SK-N-SH (cell line): ENCODE results near the gene EIF6. TPM values are rescaled to one million over a fixed set of nuclear protein-coding genes. Genes with fewer than 3 reads are reported as not detected.

Experiments
- CTCF ChIA-PET: fragments of 300-600, 350-600 bp; formaldehyde crosslinking; extraction: SDS; loops from one replicate; lab custom pipeline; 2021; lab: Yijun Ruan, JAX
- POLR2A ChIA-PET: fragments of 350-600 bp; sonication (Branson Sonifier 250); formaldehyde crosslinking; extraction: SDS; loops from one replicate; lab custom pipeline; 2020; ENCODE audit warnings: antibody characterized with exemption, inconsistent platforms; lab: Yijun Ruan, JAX
- DNase-seq: peaks from one replicate; pipeline ENCODE4 v3.0.0; 2012
- H2AFZ ChIP-seq: fragments of 200-600 bp; sonication (generic); 2 replicates; pipeline ENCODE4 v1.8.1; 2016; ENCODE audit warnings: antibody characterized with exemption, mild to moderate bottlenecking, low read depth
- H3F3A ChIP-seq: fragments of 200-600 bp; sonication (generic); replicated peaks from 2 replicates; pipeline ENCODE3; 2016; ENCODE audit warnings: antibody characterized with exemption, mild to moderate bottlenecking; ENCODE audit not compliant: insufficient read depth
- H3K27ac ChIP-seq, 2 experiments: fragments of 200-500 bp in 1 of 2; fragments of 200-600 bp in 1 of 2; sonication (Bioruptor generic) in 1 of 2; sonication (generic), shearing (Covaris generic) in 1 of 2; 2 replicates each; pipeline versions ENCODE4 v1.5.1 to v1.6.1; 2014 to 2016; ENCODE audit warnings: low read depth in 2 of 2, inconsistent platforms in 1 of 2, low read length in 1 of 2, mild to moderate bottlenecking in 1 of 2, mixed read lengths in 1 of 2
- H3K27me3 ChIP-seq: fragments of 200-600 bp; sonication (generic), shearing (Covaris generic); 2 replicates; pipeline ENCODE4 v1.6.1; 2016; ENCODE audit warnings: mixed run types; ENCODE audit not compliant: insufficient read depth
- H3K36me3 ChIP-seq, 2 experiments: fragments of 200-500 bp in 1 of 2; fragments of 200-600 bp in 1 of 2; sonication (Bioruptor generic) in 1 of 2; sonication (generic) in 1 of 2; replicated peaks in 1 of 2; 2 replicates each; pipeline versions ENCODE3 to v1.5.1; 2014 to 2016; ENCODE audit warnings: low read length in 1 of 2, mild to moderate bottlenecking in 1 of 2; ENCODE audit not compliant: insufficient read depth in 2 of 2, control insufficient read depth in 1 of 2
- H3K4me1 ChIP-seq, 2 experiments: fragments of 200-500 bp in 1 of 2; fragments of 200-600 bp in 1 of 2; sonication (Bioruptor generic) in 1 of 2; sonication (generic), shearing (Covaris generic) in 1 of 2; 2 replicates each; pipeline versions ENCODE4 v1.5.1 to v1.6.1; 2014 to 2016; ENCODE audit warnings: low read depth in 1 of 2, low read length in 1 of 2, mixed run types in 1 of 2; ENCODE audit not compliant: insufficient read depth in 2 of 2, control insufficient read depth in 1 of 2
- H3K4me2 ChIP-seq: fragments of 200-600 bp; sonication (generic), shearing (Covaris generic); 2 replicates; pipeline ENCODE4 v1.6.1; 2017; ENCODE audit warnings: mixed run types
- H3K4me3 ChIP-seq, 2 experiments: fragments of 200-500 bp in 1 of 2; fragments of 200-600 bp in 1 of 2; sonication (Bioruptor generic) in 1 of 2; sonication (generic), shearing (Covaris generic) in 1 of 2; 2 replicates each; pipeline versions ENCODE4 v1.5.1 to v1.8.1; 2014 to 2016; ENCODE audit warnings: low read depth in 2 of 2, inconsistent platforms in 1 of 2, low read length in 1 of 2, mild to moderate bottlenecking in 1 of 2, mixed read lengths in 1 of 2, moderate library complexity in 1 of 2
- H3K79me2 ChIP-seq: fragments of 200-600 bp; sonication (generic); 2 replicates; pipeline ENCODE4 v1.8.1; 2017; ENCODE audit warnings: mild to moderate bottlenecking; ENCODE audit not compliant: insufficient read depth
- H3K9ac ChIP-seq: fragments of 200-600 bp; sonication (generic); 2 replicates; pipeline ENCODE4 v1.6.1; 2017; ENCODE audit warnings: mixed run types
- H3K9me2 ChIP-seq: fragments of 200-600 bp; sonication (generic); 2 replicates; pipeline ENCODE4 v1.6.1; 2017; ENCODE audit warnings: mixed run types
- H3K9me3 ChIP-seq: fragments of 200-600 bp; sonication (generic); 2 replicates; pipeline ENCODE4 v1.6.1; 2017; ENCODE audit warnings: mixed run types, mild to moderate bottlenecking, moderate library complexity
- H4K20me1 ChIP-seq: fragments of 200-600 bp; sonication (generic); 2 replicates; pipeline ENCODE4 v1.6.1; 2017; ENCODE audit warnings: mild to moderate bottlenecking, mixed run types; ENCODE audit not compliant: insufficient read depth
- CTCF ChIP-seq: fragments of 200-600 bp; sonication (generic); IDR thresholded peaks from 2 replicates; pipeline ENCODE4 v1.6.1; 2017; ENCODE audit warnings: antibody characterized with exemption, mild to moderate bottlenecking, moderate library complexity
- EZH2phosphoT487 ChIP-seq: fragments of 200-600 bp; sonication (generic); IDR thresholded peaks from 2 replicates; pipeline ENCODE4 v1.6.1; 2017; ENCODE audit warnings: low read depth, mixed run types, mild to moderate bottlenecking, antibody characterized with exemption, moderate library complexity, borderline replicate concordance
- FOXM1 ChIP-seq: IDR thresholded peaks from 2 replicates; pipeline ENCODE4 v1.4.0; 2012; ENCODE audit warnings: low read depth, mild to moderate bottlenecking
- GATA2 ChIP-seq: sonication (generic); formaldehyde crosslinking; IDR thresholded peaks from 2 replicates; pipeline ENCODE4 v1.5.0; 2020; ENCODE audit warnings: mild to moderate bottlenecking, missing genetic modification reagents
- IRF3 ChIP-seq: fragments of 150-350 bp; IDR thresholded peaks from 2 replicates; pipeline ENCODE4 v1.6.1; 2016; ENCODE audit warnings: mild to moderate bottlenecking, low read depth, low read length
- MXI1 ChIP-seq: IDR thresholded peaks from 2 replicates; pipeline ENCODE4 v1.6.1; 2012; ENCODE audit warnings: mild to moderate bottlenecking, low read depth, low read length, improper control_type of control experiment
- PBX3 ChIP-seq: IDR thresholded peaks from 2 replicates; pipeline ENCODE4; 2012
- RFX5 ChIP-seq: IDR thresholded peaks from 2 replicates; pipeline ENCODE4 v1.6.1; 2012; ENCODE audit warnings: mild to moderate bottlenecking, improper control_type of control experiment, low read length
- TAF1 ChIP-seq: IDR thresholded peaks from 2 replicates; pipeline ENCODE4 v1.6.1; 2012; ENCODE audit warnings: low read depth, mild to moderate bottlenecking, low read length, moderate library complexity, borderline replicate concordance
- USF1 ChIP-seq: IDR thresholded peaks from 2 replicates; pipeline ENCODE4 v1.4.0; 2012; ENCODE audit warnings: low read depth, borderline replicate concordance
- WGBS: methylation state at CpG from one replicate; pipeline ENCODE4 v1.1.6; 2017; ENCODE audit warnings: low lambda C conversion rate; 5-methylcytosine and 5-hydroxymethylcytosine counted together
- polyA plus RNA-seq, 3 experiments: library from polyadenylated mRNA; depleted of rRNA; stranded (reverse); fragments of >200 nt; gene quantifications; 2 replicates each; pipeline ENCODE4 v1.2.3, GENCODE V29; 2012

The EIF6 gene
- polyA plus RNA-seq, 1 of the 3 experiments (the other 2 are of a cell fraction), result 356 TPM

GRCh38 chr20:35274172-35275092 is 10.1 kb downstream of the EIF6 start:
- Histone ChIP-seq H3K27ac (peak overlapping the region in 1 of 2 experiments; percentile 44; a peak in 1 of 4 replicates), H3K36me3 (peaks cover 20 to 39% of the 10 kb centered on the region in 2 experiments), H3F3A (peaks cover 24% of the 10 kb centered on the region), H2AFZ (no peak overlapping the region), H3K4me2 (no peak overlapping the region), H4K20me1 (no peaks in the 10 kb centered on the region)
- no peak for DNase-seq
- TF ChIP-seq RFX5 (no peak), GATA2 (no peak), PBX3 (no peak), EZH2phosphoT487 (no peak)
- TF ChIP-seq, all 33 proteins: peak for 0
- Histone ChIP-seq H3K9me2 (no peaks in the 10 kb centered on the region), H3K9me3 (no peaks in the 10 kb centered on the region), H3K9ac (no peak overlapping the region), H3K4me3 (no peak overlapping the region), H3K79me2 (peaks cover 21% of the 10 kb centered on the region), H3K4me1 (peaks cover 6 to 41% of the 10 kb centered on the region in 2 experiments; a peak in 2 of 4 replicates), H3K27me3 (no peaks in the 10 kb centered on the region)
- ChIA-PET CTCF (no interaction called here), POLR2A (no interaction called here)
- WGBS, result 97% methylated on average over 17 of the region's 24 CpGs

- Histone ChIP-seq H3F3A (peaks cover 16% of the 10 kb centered on the region), H3K9me3 (no peaks in the 10 kb centered on the region), H2AFZ (no peak overlapping the region), H3K36me3 (peaks cover 12 to 30% of the 10 kb centered on the region in 2 experiments), H4K20me1 (no peaks in the 10 kb centered on the region), H3K27me3 (no peaks in the 10 kb centered on the region), H3K4me2 (no peak overlapping the region), H3K79me2 (peaks cover 21% of the 10 kb centered on the region), H3K27ac (peak overlapping the region in 1 of 2 experiments; percentile 63; a peak in 2 of 4 replicates), H3K9me2 (no peaks in the 10 kb centered on the region), H3K9ac (no peak overlapping the region), H3K4me3 (no peak overlapping the region), H3K4me1 (peaks cover 6 to 42% of the 10 kb centered on the region in 2 experiments; a peak in 2 of 4 replicates)
- WGBS, result 98% methylated on average over 7 of the region's 13 CpGs
- ChIA-PET POLR2A (interaction anchor here (0.7 to 1.4 kb wide), 2 partner anchors 11 to 86 kb away, joined by 3 read pairs; partner anchors contain the start of gene EIF6), CTCF (interaction anchor here (0.8 to 5.7 kb wide), 4 partner anchors 32 to 177 kb away, joined by 3 to 28 read pairs (median 4); no protein-coding TSS in a partner anchor)
- TF ChIP-seq MXI1, result no peak
- TF ChIP-seq IRF3, result no peak
- peak; percentile 10; the same call in 1 of the 2 replicates for TF ChIP-seq PBX3
- no peak for TF ChIP-seq CTCF
- no peak for TF ChIP-seq TAF1
- no peak for TF ChIP-seq USF1
- no peak for TF ChIP-seq FOXM1
- TF ChIP-seq RFX5, result peak; percentile 93
- DNase-seq, result no peak
Measured at GRCh38 chr20:35273449-35274171, 11.0 kb downstream of the EIF6 start.
